Renal cortical epithelial cell (primary cell): ENCODE data around the gene PIGX. TPM values are rescaled to one million over a fixed set of nuclear protein-coding genes. Genes with fewer than 3 reads are reported as not detected.
A peak's percentile ranks its signal among the peaks of the same experiment; 100 is the strongest.

Experiments
- DNase-seq: peaks from one replicate; pipeline ENCODE4 v3.0.0-alpha.2; 2011; ENCODE audit warnings: low read depth
- total RNA-seq: library from RNA; depleted of rRNA; stranded (reverse); fragments of >200 nt; gene quantifications from 2 replicates; pipeline ENCODE4 v1.2.3, GENCODE V29; 2014

The PIGX gene
- total RNA-seq, 1 donor from 2014 or later = 33.0 TPM

DNA sequence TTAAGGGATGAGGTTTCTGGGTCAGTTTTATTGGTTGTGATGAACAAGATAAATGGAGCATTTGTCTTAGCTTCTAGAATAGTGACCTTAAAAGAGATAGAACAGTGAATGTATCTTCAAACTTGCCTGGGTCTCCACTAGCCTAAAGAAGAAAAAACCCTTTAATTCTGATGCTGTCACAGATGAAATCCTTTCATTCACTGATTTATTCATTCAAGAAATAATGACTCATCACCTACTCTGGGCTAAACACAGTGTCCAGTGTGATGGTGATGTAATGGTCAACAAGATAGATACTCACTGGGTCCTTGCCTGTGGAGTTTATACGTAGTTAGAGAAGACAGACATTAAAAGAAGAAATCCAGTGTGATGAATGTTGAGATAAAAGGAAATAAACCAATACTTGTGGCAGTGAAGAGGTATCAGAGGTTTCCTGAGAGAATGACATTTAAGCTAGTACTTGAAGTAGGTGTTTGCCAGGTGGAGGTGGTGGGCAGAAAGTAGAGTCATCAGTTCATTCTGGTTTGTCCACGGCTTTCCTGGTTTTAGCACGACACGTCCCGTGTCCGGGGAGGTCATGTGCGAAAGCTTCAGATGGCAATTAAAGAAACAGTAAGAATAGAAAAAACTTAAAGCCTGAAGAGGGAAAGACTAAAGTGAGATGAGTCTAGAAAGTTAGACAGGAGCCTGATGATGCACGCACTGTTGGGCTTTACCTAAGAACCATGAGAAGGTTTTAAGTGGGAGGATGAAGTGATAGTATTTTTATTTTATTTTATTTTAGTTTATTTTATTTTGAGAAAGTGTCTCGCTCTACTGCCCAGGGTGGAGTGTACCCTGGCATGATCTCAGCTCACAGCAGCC is 45.9 kb downstream of the PIGX start:
- DNase-seq = peak; percentile 93

DNA sequence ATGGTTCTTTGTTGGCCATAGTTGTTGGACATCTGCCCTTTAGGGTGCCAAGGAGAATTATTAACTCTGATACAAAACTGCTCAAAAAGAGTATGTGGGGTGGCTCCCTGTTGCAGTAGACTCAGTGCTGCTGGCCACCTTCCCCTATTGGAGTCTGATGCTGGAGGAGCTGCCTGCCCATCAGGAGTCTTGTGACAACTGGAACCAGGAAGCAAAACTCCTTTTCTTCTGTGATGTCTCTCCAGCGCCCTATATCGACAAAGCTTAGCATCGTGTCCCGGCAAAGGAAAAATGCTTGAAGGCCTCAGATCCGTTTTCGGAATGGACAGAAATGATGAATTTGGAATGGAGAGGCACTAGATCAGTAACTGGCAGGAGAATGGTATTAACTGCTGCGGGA is 51.0 kb downstream of the PIGX start:
- DNase-seq = no peak

GRCh38 chr3:196765454-196765853 is 53.3 kb downstream of the PIGX start:
- DNase-seq = no peak

- no peak for DNase-seq
Observed at GRCh38 chr3:196771067-196771466, 58.9 kb downstream of the PIGX start.

DNA sequence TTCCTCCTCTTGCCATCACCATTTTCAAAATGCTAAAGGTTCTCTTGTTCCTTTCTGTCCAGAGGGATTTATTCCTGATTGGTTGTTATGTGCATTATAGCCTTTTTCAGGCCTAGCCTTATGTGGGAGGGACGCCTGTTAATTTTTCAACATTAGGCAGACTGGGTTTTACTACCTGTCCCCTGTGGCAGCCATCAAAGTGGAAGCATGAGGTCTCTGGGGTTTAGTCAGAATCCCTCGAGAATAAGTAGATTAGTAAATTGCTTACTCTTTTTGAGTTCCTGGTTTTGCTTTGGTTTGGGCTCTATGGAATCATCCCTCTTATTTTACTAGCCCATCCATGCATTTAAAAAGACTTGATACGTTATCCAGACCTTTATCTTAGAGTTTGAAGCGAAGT is 59.9 kb downstream of the PIGX start:
- no peak for DNase-seq

DNA sequence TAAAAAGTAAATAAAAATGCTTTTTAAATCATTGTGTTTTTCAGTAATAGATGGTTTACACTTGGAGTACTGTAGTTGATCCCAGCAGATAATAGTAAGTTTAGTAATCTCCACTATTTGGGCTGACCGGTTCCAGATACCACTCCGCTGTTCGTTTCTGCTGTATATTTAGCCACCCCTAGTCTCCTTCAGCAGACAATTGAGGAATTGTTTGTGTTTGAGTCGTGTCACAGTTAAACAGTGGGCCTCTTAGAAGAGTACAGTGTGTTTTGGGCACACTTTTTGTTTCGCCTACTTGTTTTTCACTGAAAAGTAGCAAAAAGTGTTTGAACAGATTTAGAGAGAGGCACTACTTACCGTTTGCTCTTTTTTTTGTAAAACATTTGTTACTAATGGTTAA is 60.7 kb downstream of the PIGX start:
- no peak for DNase-seq

GRCh38 chr3:196774191-196774820 is 62.1 kb downstream of the PIGX start:
- peak; percentile 58 for DNase-seq

GRCh38 chr3:196774848-196775422 is 62.8 kb downstream of the PIGX start:
- DNase-seq = no peak

GRCh38 chr3:196775938-196776337 is 63.8 kb downstream of the PIGX start:
- no peak for DNase-seq

DNA sequence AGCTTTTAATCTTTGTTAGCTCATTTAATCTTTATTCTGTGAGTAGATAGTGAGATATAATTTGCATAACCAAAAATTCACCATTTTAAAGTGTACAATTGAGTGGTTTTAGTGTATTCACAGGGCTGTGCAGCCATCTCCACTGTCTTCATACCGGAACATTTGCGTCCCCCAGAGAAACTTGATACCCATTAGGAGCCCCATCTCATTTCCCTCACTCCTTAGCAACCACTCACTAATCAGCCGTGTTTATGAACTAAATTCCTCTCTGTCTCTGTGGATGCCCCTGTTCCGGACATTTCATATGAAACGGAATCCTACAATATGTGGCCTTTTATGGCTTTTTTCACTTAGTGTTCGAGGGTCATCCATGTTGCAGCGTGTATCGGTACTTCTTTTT is 65.7 kb downstream of the PIGX start:
- DNase-seq = no peak

- peak; percentile 86 for DNase-seq
Observed at GRCh38 chr3:196778755-196779154, 66.6 kb downstream of the PIGX start.

GRCh38 chr3:196782511-196782910 is 70.3 kb downstream of the PIGX start:
- DNase-seq = no peak

Other genes starting within 250 kb of the PIGX start
- 11.3 and 14.1 TPM in 2 replicates for gene RNF168, start 208.6 kb upstream of the PIGX start, total RNA-seq
- not detected in 2 replicates for gene SMCO1, start 197.0 kb upstream of the PIGX start, total RNA-seq
- gene WDR53, start 143.8 kb upstream of the PIGX start, total RNA-seq = 5.2 and 7.4 TPM in 2 replicates
- gene FBXO45, start 143.7 kb upstream of the PIGX start, total RNA-seq = 11.3 and 13.7 TPM in 2 replicates
- gene NRROS, start 72.7 kb upstream of the PIGX start, total RNA-seq = 0.20 and 1.9 TPM in 2 replicates
- 2.8 and 6.5 TPM in 2 replicates for gene CEP19, start 127 bp upstream of the PIGX start, total RNA-seq
- gene PAK2, start 27.5 kb downstream of the PIGX start, total RNA-seq = 54.5 and 249 TPM in 2 replicates
- gene SENP5, start 155.5 kb downstream of the PIGX start, total RNA-seq = 33.0 and 36.6 TPM in 2 replicates
- 76.4 and 94.9 TPM in 2 replicates for gene NCBP2, start 230.2 kb downstream of the PIGX start, total RNA-seq